Measurements from ENCODE around the gene CAMTA1.

Gene CAMTA1

DNA sequence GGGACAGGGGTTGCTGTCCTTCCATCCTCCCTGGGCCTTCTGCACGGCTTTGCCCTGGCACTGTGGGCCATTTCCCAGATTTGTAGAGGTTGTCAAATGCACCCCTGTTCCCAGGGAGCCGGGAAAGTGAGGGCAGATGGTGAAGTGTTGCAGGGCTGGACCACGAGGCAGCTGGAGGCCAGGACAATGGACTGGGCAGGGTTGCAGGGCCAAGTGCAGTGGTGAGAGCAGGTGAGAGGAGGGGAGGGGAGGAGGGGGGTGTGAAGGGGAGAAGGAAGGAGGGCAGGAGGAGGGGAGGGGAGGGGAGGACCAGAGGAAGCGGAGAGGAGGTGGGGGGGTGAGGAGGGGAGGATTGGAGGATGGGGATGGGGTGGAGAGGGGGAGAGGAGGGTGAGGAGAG, 443.9 kb downstream of the CAMTA1 start:
- no peak for DNase-seq (ENCODE audit: low read depth)

DNA sequence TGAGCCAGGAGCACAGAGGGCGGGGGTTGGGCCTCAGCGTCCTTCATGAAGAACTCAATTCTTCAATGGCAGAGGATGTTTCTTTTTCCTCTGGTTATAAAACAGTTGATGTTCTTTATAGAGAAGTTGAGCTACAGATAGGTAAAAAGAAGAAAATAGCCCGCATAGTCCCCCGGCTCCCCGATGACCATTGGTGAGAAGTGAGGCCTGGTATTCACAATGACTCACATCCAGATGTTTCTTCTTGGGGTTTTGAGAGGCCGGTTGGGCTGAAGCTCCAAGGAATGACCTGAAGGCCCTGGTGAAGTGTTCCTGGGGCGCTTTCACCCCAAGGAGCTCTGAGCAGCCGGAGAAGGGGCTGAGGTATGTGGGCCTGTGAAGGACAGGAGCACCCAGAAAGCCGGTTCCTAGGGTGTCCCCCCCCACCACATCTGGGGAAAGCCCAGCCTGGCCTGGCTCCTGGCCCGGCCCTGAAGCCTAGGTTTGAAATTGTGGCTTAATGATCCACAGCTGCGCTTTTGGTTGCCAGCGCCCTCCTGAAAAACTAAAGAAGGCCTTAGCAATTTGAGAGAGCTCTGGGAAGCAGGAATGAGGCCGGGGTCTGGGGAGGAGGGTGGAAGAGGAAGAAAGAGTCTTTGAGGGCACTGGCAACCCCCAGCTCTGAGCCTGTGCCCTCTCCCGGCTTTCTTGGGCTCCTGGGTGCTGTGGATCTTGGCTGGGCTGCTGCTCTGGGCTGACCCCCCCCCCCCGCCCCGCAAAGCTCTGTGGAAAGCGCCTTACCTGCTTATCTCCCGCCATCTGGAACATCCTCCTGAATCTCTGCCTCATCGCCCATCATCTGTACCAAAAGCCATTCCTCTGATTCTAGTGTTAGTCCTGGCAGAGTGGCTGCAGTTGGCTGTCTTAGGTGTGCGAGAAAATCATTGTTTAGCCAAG, 444.7 kb downstream of the CAMTA1 start:
- no peak for DNase-seq (ENCODE audit: low read depth)

DNA sequence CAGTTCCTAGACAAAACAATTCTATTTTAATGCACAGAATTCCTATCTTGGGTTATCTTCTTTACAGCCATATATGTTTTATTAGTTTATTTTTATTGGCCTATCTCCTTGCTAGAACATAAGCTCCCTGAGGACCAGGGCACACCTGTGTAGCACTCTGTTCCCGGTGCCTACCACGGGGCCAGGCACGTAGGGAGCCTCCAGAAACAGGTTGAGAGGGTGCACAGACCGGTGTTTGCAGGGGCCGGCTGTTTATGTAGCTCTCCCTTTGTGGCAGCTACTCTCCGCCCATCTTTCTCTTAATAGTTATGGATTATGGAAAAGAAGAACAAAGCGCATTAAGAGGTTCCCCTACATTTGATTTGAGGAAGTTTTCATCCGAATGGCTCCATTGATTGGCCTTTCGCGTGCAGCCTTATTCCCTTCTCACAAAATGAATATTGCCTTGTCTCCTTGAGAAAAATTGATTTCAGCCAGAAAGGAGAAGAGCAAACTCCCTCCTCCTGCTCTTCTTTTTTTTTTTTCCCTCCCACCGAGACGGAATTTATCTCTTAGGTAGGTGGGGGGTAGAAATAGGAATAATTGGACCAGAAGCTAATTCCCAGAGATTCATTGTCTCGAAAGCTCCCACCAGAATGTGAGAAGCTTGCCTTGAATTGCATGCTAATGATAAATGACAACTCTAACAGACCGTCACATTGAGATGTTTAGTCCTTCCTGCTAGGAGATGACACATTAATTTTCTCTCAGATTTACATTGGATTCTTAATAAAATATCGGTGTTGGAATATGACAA, 447.4 kb downstream of the CAMTA1 start:
- no peak for DNase-seq (ENCODE audit: low read depth)

DNA sequence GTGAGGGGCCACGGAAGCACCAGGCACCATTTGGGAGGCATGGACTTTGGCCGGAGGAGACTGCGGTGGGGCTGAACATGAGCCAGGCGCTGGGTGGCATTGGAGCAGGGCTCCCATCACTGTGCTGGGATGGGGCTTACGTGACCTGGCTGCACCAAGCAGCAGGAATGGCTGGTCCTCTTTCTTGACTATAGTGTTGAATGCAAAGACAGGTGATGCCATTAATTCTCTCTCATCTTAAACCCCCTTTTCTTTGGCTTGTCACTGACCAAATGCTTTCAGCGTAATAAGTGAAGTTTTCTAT, 447.9 kb downstream of the CAMTA1 start:
- no peak for DNase-seq (ENCODE audit: low read depth)

DNA sequence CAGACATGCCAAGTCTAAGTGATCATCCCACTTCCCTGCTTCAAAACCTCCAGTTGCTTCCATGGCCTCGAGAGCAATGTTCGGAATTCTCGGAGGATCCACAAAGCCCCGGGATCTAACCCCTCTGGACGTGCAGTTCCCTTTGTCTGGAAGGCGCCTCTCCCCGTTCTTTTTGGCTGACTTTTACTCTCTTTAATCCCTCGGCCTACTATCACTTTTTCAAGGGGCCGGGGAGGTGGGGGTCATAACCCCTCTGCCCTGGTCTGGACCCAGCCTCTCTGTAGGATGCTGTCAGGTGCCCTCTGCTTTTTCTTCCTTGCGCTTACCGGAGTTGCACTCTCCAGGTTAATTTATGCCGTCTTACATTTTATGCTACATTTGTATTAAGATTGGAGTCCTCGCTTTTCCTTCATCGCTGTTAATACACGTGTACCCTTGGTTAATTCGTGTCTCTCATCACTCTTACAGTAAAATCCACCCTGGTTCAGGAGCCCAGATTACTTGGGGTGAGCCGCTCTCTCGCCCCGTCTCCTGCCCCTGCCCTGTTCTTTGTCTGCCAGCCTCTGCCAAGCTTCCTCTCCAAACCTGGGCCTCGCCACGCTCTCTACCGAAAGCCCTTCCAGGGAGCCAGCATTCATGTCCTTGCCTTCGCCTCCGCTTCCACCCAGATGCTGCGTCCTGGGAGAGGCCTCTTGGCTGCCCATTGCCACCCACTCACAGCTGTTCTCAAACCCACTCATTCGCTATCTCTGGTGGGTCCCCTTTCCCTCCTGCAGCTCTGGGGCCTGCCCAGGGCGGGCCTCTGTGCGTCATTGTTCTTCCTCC, 448.6 kb downstream of the CAMTA1 start:
- DNase-seq (ENCODE audit: low read depth) = no peak

DNA sequence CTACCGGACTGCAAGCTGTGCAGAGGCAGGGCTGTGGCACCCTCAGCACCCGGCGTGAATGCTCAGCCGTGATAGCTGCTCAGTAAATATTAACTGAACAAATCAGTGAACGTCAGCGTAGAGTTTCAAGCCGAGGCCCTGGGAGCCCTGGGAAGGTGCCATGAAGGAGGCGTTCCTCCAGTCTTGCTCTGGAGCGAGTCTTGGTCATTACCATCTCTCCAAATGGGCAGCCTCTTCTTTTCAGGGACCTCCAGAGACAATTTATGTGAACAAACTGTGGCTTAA, 449.2 kb downstream of the CAMTA1 start:
- DNase-seq (ENCODE audit: low read depth) = no peak

DNA sequence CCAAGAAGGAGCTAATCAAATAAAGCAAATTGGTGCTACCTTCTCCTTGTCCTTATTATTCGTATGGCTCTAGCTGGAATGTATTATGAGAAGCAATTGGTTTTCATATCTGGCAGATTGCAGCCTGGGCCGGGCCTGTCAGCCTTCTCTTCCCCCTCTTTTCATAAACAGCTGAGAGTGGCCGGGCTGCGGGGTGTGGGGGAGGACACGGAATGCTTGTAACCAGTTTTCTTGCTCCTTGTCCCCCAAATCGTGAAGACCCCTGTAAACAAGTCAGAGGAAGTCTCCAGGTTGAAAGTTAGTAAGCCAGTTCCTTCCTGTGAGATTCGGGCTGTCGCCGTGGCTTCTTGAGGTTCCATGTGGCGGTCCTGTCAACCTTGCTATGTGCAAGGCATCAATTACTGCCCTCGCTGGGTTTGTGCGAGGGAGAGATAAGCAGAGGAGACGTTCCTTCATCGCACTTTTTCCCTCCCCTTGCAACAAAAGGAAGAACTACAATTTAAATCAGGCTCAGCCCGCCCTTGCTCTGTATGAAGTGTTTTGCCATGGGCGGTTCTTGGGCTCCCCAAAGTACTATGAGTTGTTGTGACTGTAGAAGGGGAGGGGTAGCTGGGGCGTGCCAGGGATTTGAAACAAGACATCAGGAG, 450.7 kb downstream of the CAMTA1 start:
- no peak for DNase-seq (ENCODE audit: low read depth)

DNA sequence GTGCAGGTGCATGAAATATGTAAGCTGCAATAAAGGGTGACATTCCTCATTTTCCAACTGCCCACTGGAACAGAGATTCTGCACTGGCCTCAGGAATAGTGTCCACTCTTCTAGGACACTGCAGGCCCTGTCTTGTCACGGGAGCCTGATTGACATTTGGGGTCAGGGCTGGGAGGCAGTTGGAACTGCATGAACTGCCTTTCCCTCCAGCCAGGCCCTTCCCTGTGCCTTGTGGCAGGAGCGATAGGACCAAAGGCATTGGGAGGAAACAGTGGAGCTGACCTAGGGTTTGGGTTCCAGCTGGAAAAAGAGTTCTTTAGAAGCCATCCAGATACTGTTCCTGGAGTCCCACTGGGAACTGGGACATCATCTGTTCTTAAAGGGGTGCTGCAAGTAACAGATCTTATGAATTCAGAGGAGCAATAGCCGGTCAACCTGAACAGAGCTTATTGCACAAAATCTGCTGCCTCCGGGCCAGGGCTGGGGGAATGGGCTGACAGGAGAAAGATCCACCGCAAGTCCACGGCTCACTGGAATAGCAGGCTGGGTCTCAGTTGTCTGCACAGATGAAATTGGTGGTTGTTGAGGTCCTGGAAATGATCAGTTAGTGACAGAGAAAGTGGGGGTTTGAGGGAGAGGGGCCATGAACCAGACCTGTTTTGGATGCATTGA, 451.7 kb downstream of the CAMTA1 start:
- no peak for DNase-seq (ENCODE audit: low read depth)

DNA sequence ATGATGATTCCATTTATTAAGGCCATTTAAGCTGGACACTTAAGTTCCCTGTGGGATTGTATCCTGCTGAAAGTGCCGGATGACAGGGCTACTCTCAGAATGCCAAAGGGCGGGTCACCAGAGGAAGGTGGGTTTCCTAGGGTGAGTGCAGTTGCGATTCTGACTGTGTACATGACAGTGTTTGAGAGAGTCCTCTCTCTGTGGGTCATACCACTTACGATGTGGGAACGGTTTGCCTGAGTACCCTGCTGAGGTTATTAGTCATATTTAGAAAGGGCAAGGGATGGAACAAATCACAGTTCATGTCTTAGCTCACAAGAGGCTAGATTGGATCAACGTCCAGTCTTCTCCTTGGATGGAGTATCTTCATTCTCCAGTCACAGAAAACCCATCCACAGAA, 461.9 kb downstream of the CAMTA1 start:
- no peak for DNase-seq (ENCODE audit: low read depth)

DNA sequence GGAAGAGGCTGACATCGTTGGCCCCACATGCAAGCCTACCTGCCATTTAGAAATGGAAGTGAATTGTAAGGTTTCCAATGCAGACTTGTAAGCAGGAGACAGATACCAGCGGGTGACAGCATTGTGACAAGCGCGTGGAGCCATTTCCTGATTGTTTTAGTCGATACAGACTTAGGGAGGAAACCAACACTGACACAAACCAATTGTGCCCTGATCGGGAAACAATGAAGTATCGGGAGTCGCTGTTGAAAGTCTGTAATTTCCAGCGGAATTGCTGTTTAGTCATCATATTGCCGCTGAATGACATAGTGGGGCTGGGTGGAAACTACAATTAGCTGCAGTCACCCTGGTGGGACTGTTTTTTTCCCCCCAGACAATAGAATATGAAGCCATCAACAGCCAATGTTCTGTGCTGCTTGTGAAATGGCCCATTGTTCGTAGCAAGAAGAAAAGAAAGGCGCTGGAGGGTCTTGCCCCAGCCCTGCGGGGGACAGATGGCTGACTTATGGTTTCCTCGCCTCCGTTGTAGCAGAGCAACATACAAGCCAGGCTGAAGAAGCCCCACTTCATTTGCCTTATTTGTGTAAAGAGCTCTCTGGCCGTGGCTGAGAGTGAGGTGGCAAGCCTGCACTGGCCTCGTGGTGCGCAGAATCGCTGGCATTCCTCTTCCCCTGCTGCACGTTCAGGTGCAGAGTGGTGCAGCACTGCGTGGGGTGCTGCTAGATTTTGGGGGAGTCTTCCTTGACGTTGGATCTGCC, 462.7 kb downstream of the CAMTA1 start:
- DNase-seq (ENCODE audit: low read depth) = no peak

DNA sequence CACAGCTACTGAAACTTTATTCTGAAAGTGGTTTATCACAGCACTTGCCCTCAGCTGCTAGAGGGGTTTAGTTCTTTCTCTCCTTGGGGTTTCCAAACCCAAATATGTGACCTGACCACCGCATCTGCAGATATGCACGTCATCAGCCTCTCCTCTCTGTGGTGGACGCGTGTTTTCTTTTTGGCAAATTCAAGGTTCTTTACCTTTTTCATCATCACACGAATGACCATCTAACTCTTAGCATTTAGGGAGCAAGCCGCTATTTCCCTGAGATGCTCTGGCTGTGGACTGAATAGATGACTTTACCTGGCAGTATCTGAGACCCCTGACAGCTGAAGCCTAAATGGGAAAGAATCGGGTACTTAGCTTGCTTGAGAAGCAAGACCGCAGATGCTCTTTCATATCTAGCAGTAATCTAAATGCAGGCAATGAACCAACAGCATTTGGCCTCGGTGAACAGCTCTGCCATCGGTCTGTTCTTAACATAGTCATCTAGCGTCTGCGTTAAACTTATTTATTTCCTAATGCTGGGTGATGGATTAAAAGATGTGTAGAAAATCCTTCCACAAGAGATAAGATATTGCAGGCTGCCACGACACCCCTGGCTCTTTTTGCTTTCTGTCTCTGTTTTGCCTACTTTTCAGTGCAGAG, 463.4 kb downstream of the CAMTA1 start:
- no peak for DNase-seq (ENCODE audit: low read depth)

DNA sequence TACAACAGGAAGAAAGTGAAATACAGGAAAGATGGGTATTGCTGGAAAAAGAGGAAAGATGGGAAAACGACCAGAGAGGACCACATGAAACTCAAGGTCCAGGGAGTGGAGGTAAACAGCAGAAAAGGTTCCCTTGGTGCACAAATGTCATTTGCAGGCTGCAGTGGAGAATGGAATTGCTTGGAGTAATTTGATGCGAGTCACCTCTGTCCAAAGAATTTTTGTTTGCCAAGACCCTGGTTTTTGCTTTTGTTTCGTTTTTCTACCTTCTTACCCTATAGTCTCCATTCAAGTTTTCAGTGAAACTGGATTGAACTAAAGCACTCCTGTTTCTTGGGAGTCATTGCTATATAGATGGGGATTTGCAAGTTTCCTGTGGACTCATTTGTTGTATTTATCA, 464.3 kb downstream of the CAMTA1 start:
- no peak for DNase-seq (ENCODE audit: low read depth)

DNA sequence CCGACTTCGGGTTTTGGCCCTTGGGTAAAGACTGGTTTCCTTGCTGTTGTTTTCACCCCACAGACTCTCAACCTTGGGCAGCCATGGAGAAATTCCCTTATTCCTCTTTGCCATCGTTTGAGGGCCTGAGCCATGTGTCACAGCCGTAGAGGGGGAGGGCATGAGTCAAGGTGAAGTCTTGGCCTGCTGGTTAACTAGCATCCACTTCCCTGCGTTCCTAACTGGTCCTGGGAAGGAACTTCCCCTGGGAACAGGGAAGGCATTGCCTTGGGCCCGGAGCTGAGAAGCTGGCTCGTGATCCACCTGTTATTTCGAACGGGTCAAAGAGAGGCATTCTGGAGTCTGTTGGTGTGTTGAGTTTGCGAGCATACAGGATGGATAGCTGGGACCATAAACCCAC, 464.9 kb downstream of the CAMTA1 start:
- DNase-seq (ENCODE audit: low read depth) = no peak

DNA sequence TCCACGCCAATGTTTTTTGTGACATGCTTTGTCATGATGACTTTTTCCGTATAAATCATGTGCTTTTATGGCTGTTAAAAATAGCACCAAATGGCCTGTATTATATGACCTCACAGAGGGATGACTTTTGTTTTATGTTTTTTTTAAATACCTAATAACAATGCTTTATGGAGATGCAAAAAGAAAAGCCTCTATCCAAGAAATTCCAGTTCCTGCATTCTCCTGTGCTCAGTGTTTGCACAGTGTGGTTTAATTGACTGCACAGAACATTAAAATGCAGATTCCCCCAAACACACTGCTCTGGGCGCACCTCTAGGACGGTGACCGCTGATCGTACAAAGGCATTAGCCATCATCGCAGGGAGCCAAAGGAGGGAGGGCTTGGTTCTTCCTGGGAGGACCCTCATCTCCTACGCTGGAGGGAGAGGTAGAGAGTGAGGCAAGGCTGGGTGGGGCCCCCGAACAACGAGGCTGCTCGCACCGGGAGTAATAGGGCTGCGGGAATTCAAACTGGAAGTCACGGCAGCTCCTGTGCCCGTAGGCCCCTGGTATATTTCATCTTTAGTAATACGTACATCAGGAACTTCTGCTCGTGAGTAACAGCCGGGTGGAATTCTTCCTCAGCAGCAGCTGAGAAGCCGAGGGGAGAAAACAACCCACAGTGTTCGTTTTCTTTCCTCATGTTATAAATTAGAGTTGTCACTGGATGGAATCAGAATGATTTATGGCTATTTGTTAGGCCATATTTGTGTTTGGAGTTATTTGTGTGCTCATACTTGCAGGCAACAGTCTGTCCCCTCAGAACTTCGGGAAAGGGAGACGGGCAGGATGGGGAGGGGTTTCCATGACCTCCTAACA, 465.6 kb downstream of the CAMTA1 start:
- DNase-seq (ENCODE audit: low read depth) = no peak

DNA sequence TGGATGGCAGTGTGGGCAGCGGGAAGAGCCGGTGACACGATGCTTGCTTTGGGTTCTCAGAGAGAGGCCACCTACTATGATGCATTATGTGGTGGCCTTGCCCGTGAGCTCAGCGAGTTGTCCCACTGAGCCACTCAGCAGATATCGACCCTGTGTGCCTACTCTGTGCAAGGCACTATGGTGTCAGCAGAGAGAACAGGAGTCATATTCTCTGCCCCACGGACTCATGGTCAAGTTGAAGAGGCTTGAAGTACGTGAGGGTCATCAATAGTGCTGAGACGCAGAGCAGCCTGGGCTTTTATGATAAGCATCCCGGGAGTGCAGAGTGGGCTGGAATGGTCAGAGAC, 466.2 kb downstream of the CAMTA1 start:
- no peak for DNase-seq (ENCODE audit: low read depth)

DNA sequence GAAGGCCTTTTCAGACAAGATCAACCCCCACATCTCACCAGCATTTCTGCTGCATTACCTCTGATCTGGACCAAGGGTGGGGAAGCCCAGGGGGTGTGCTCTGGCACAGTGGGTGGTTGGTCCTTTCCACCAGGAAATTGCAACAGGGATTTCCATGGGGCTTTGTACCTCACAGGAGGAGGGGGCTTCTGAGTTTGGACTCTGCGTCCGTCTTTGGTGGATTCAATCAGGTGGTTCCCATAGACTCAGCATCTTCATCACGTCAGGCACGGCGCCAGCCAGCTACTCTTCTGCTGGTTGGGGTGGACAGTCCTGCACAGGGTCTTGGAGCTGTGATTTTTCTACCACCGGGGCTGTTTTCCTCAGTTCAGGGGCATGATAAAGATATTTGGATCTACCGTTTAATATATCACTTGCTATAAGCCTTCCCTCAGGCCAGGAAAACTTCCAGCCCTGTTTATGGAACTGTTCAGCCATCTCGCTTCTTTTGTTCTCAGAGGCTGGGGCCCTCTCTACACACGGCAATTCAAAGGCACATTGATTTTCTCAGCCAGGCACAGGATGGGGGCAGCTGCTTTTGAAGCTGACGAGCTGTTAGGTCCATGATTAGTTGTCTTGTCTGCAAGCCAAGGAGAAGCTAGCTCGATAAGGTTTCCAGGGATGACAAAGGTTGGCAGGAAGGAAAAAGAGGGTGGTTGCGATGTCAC, 467.3 kb downstream of the CAMTA1 start:
- no peak for DNase-seq (ENCODE audit: low read depth)

DNA sequence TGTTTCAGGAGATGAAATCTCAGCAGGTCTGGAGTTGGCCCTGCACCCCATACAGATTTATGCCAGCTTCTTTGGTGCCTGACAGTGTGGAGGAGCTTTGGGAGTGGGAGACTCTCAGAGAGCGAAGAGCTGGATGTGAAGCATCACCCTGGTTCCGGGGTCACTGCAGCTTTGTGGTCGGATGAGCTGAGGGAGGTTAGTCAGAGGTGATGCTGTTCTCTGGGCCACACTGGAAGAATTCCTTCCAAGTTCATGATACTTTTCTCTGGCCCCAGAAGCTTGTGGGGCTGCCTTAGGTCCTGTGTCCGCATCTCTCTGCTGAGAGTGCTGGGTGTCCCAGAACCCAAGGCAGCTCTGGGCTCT, 467.8 kb downstream of the CAMTA1 start:
- no peak for DNase-seq (ENCODE audit: low read depth)

DNA sequence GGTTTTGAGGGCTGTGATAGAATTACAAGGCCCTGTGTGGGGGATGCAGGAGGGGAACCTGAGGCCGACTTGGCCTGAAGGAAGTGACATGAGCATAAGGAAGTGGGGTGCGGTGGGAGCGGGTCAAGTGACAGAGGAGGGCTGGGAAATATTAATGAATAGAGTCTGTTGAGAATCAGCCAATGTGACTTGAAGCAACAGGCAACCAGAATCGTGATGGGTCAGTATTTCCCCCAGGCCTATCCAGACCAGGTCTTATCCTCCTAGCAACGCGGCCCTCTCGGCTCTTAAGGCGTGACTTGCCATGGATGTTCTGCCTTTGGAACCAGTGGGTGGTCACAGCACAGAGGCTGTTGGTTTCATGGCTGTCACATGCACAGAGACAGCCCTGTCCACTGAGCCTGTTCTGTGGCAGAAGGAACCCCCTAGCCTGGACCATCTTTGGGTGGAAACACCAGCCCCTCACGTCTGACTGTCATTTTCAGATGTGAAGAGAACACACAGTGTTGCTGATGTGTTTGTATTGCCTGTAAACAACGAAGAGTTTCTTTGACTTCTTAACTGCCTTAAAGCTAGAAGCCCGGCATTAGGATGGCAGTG, 468.8 kb downstream of the CAMTA1 start:
- DNase-seq (ENCODE audit: low read depth) = no peak
